K562 (cell line): ENCODE measurements around the gene SDK1. TPM values are rescaled to one million over a fixed set of nuclear protein-coding genes. Genes with fewer than 3 reads are reported as not detected.

Experiments used
- CHAMP1 ChIP-seq: fragments of 450-650 bp; IDR thresholded peaks from 2 replicates; pipeline ENCODE4 v1.6.1; 2016; ENCODE audit warnings: mild to moderate bottlenecking
- E2F6 ChIP-seq, 2 experiments: IDR thresholded peaks; 2 replicates each; pipeline ENCODE4 v1.6.1; 2011; ENCODE audit warnings: borderline replicate concordance in 1 of 2, control low read depth in 1 of 2, low read depth in 1 of 2, low read length in 1 of 2, mild to moderate bottlenecking in 1 of 2, mixed read lengths in 1 of 2, moderate library complexity in 1 of 2; ENCODE audit not compliant: insufficient read depth in 1 of 2, insufficient read length in 1 of 2, poor library complexity in 1 of 2, severe bottlenecking in 1 of 2; ENCODE audit errors: extremely low read depth in 1 of 2
- HDAC1 ChIP-seq, 2 experiments: fragments of 450-650 bp; IDR thresholded peaks; 2 replicates each; pipeline ENCODE4 v1.6.1; 2016 to 2017; ENCODE audit warnings: inconsistent platforms in 1 of 2, mild to moderate bottlenecking in 1 of 2, moderate library complexity in 1 of 2
- KDM2B ChIP-seq: fragments of 250-450 bp; sonication (Bioruptor Pico); IDR thresholded peaks from 2 replicates; pipeline ENCODE4 v1.8.0; 2021; ENCODE audit warnings: mild to moderate bottlenecking, moderate library complexity
- MCM7 ChIP-seq, 2 experiments: fragments of 450-650 bp; IDR thresholded peaks; 2 replicates each; pipeline ENCODE4 v1.6.1; 2016 to 2018
- MYC ChIP-seq, 2 experiments: fragments of 250-450 bp in 1 of 2; sonication (Bioruptor Pico) in 1 of 2; IDR thresholded peaks; 2 replicates each; pipeline versions ENCODE4 v1.5.1 to v1.6.1; 2012 to 2021; ENCODE audit warnings: low read depth in 2 of 2, borderline replicate concordance in 1 of 2, improper control_type of control experiment in 1 of 2, low read length in 1 of 2, mild to moderate bottlenecking in 1 of 2, moderate library complexity in 1 of 2
- POLR2G ChIP-seq: fragments of 200-400 bp; formaldehyde crosslinking; IDR thresholded peaks from 2 replicates; pipeline ENCODE4 v1.6.1; 2017; ENCODE audit warnings: low read depth, mild to moderate bottlenecking, antibody characterized with exemption, low read length, moderate library complexity
- PPARD ChIP-seq: fragments of 250-450 bp; sonication (Bioruptor Pico); IDR thresholded peaks from 2 replicates; pipeline ENCODE4 v1.8.0; 2022; ENCODE audit warnings: inconsistent platforms, mild to moderate bottlenecking, moderate library complexity
- SMAD1 ChIP-seq: fragments of 150-350 bp; IDR thresholded peaks from 2 replicates; pipeline ENCODE4 v1.6.1; 2014; ENCODE audit warnings: low read length, low read depth; ENCODE audit not compliant: partially characterized antibody
- ZNF239 ChIP-seq: fragments of 250-450 bp; sonication (Bioruptor Pico); IDR thresholded peaks from 2 replicates; pipeline ENCODE4 v1.4.0; 2020; ENCODE audit warnings: mild to moderate bottlenecking
- ZNF408 ChIP-seq: fragments of 250-450 bp; sonication (Bioruptor Pico); IDR thresholded peaks from 2 replicates; pipeline ENCODE4 v1.4.0; 2020; ENCODE audit warnings: low read depth, mild to moderate bottlenecking, moderate library complexity
- ZNF41 ChIP-seq: fragments of 250-450 bp; sonication (Bioruptor Pico); conservative IDR thresholded peaks from 2 replicates; pipeline ENCODE4 v1.4.0; 2020; ENCODE audit warnings: mild to moderate bottlenecking
- ZNF655 ChIP-seq: fragments of 250-450 bp; sonication (Bioruptor Pico); IDR thresholded peaks from 2 replicates; pipeline ENCODE4 v1.5.0; 2021
- polyA plus RNA-seq, 8 experiments: library from polyadenylated mRNA; depleted of rRNA in 4 of 8; stranded (reverse) in 5 of 8; unstranded in 3 of 8; fragments of >200 nt; fragmentation: Nextera tagmentation in 2 of 8; fragmentation: Illumina TruSeq in 1 of 8; extraction: Ambion mirVana in 2 of 8; extraction: Trizol in 1 of 8; gene quantifications; 2 replicates each; pipeline versions ENCODE4 v1.2.1 to v1.2.3, GENCODE V29; 2011 to 2014; ENCODE audit warnings: inconsistent platforms in 1 of 8, missing spikeins in 1 of 8
- total RNA-seq, 7 experiments: library from RNA; depleted of rRNA in 6 of 7; stranded (reverse); fragments of >200 nt in 6 of 7; fragmentation: Illumina TruSeq in 2 of 7; extraction: Trizol in 2 of 7; gene quantifications; 2 replicates each; pipeline versions ENCODE4 v1.2.1 to v1.2.3, GENCODE V29; 2011 to 2021; ENCODE audit warnings: low replicate concordance in 1 of 7
- TF ChIP-seq, protein P1 (sequence below): fragments of 250-450 bp; sonication (Bioruptor Pico); IDR thresholded peaks from 2 replicates; pipeline ENCODE4 v1.8.0; 2022; ENCODE audit warnings: inconsistent platforms, mild to moderate bottlenecking, moderate library complexity, borderline replicate concordance

SDK1 gene
- total and polyA plus RNA-seq, 9 of the 15 experiments (the other 6 are each of a cell fraction or from before 2014, with no cell fraction given): 0.16 TPM; not detected in 8

DNA sequence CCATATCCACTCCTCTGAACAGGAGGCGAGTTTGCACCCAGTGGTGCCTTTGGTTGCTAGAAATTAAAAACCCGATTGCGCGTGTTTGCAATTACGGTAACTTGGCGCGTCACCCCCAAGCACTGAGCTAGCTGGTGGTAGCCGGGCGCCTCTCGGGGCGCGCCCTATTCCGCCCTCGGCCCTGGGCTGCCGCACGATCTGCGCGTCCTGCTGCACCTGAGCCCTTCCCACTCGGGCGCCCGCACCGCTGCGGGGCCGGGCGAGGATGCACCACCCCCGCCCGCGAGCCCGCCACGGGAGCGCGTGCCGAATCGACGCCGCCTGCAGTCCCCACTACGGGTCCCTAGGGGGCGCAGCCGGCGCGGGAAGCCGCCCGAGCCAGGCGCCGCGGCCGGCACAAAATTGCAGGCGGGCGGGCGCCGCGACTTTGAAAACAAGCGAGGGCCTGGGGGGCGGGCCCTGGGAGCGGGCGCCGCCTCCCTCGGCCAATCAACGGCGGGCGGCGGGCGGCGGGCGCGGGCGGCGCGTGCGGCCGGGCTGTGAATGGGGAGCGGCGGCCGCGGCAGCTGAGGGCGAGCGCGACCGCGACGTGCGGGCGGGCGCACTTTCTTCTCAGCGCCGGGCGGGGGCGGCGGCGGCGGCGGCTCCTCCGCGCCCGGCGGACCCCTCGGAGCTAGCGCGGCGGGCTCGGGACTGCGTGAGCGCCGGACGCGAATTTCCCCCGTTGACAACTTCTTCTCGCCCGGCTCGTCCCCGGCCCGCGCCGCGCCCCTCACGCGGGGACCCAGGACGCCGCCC, at the start of gene SDK1 (continued):
- TF ChIP-seq, protein P1, sequence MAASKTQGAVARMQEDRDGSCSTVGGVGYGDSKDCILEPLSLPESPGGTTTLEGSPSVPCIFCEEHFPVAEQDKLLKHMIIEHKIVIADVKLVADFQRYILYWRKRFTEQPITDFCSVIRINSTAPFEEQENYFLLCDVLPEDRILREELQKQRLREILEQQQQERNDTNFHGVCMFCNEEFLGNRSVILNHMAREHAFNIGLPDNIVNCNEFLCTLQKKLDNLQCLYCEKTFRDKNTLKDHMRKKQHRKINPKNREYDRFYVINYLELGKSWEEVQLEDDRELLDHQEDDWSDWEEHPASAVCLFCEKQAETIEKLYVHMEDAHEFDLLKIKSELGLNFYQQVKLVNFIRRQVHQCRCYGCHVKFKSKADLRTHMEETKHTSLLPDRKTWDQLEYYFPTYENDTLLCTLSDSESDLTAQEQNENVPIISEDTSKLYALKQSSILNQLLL (CRISPR knock-in tag): no peak
- no peak for TF ChIP-seq HDAC1 (IDR thresholded peaks at IDR 0.05)
- no peak for TF ChIP-seq MCM7 (IDR thresholded peaks at IDR 0.05)
- no peak for TF ChIP-seq PPARD
- no peak for TF ChIP-seq SMAD1
- TF ChIP-seq MYC (IDR thresholded peaks at IDR 0.05; ENCODE audit: low read depth, low read length): peak; percentile 42; the same call in 1 of the 2 replicates
- TF ChIP-seq MYC (CRISPR knock-in tag; IDR thresholded peaks at IDR 0.05; ENCODE audit: borderline replicate concordance, low read depth): no peak
- TF ChIP-seq ZNF655: no peak
- TF ChIP-seq POLR2G: no peak
- no peak for TF ChIP-seq KDM2B (CRISPR knock-in tag)
- TF ChIP-seq ZNF239 (CRISPR knock-in tag): no peak
- TF ChIP-seq CHAMP1: no peak
- no peak for TF ChIP-seq ZNF41 (CRISPR knock-in tag)
- TF ChIP-seq ZNF408 (CRISPR knock-in tag): no peak
- peak; percentile 84 to 99 for TF ChIP-seq E2F6 (IDR thresholded peaks at IDR 0.05; ENCODE audit: borderline replicate concordance in 1 of 2, extremely low read depth in 1 of 2, insufficient read depth in 1 of 2, insufficient read length in 1 of 2, low read depth in 1 of 2, low read length in 1 of 2, poor library complexity in 1 of 2, severe bottlenecking in 1 of 2)
